ENCODE data around the gene KIAA0408.

The KIAA0408 gene

DNA sequence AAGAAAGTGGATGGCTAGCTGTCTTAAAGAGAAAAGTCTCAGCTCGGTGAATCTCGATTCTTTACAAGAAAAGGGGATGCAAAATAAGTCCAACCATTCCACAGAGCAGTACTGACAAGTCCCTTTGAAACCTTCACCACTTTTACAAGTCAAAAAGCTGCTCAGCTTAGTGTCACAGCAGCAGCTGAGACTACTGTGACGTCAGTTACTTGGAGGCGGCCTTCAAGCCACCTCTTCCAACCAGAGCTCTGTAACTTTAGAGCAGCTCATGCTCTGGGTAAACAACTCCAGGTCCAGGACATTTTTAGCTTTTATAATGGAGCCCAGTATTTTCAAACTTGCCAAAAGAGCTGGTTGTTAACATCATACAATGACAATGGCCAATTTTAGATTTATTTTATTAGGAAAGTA is at the start of gene KIAA0408:
Gene KIAA0408, minus strand, starts transcription at position 159 of the 411 bp plus-strand sequence. CDS start 5,408 bp downstream, outside the sequence.
- Histone ChIP-seq H3K27ac (ENCODE audit: low read length) (peak within 1 kb of the TSS; percentile 85), H3K4me3 (ENCODE audit: low read depth in 1 of 2, low read length in 2 of 2) (peak within 1 kb of the TSS; percentile 56 to 74), H3K27me3 (ENCODE audit: low read depth, low read length) (no peaks in the 10 kb centered on the region), H3K4me1 (ENCODE audit: control insufficient read depth in 1 of 2, insufficient read depth in 2 of 2, low read length in 2 of 2) (peaks cover 0 to 28% of the 10 kb centered on the region in 2 donors), H3K9me3 (ENCODE audit: control insufficient read depth in 1 of 2, low read length in 2 of 2) (no peaks in the 10 kb centered on the region), H3K36me3 (ENCODE audit: control insufficient read depth in 1 of 2, insufficient read depth in 2 of 2, low read length in 2 of 2) (no peaks in the 10 kb centered on the region)

DNA sequence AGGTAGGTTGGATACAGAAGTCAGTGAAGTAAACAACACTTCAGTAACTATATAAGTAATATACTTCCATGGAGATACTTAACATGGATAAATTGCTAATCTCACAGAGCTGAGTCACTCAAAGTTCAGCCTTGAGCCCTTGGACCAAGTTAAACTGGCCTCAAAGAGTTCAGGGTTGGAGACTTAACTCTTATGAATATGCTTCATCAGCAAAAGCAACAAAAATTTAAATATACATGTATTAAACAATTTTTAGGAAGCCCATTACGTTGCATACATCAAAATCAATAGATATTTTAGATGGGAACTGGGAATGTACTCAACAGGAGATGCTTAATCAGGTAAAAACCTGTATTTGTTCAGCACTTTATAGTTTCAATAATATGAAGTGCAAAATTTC is 47.7 kb upstream of the KIAA0408 start:
- Histone ChIP-seq H3K27ac (ENCODE audit: low read length) (no peak overlapping the region), H3K4me3 (ENCODE audit: low read depth in 1 of 2, low read length in 2 of 2) (no peak overlapping the region), H3K4me1 (ENCODE audit: control insufficient read depth in 1 of 2, insufficient read depth in 2 of 2, low read length in 2 of 2) (no peaks in the 10 kb centered on the region), H3K9me3 (ENCODE audit: control insufficient read depth in 1 of 2, low read length in 2 of 2) (no peaks in the 10 kb centered on the region), H3K36me3 (ENCODE audit: control insufficient read depth in 1 of 2, insufficient read depth in 2 of 2, low read length in 2 of 2) (peaks cover 0 to 3% of the 10 kb centered on the region in 2 donors), H3K27me3 (ENCODE audit: low read depth, low read length) (no peaks in the 10 kb centered on the region)

DNA sequence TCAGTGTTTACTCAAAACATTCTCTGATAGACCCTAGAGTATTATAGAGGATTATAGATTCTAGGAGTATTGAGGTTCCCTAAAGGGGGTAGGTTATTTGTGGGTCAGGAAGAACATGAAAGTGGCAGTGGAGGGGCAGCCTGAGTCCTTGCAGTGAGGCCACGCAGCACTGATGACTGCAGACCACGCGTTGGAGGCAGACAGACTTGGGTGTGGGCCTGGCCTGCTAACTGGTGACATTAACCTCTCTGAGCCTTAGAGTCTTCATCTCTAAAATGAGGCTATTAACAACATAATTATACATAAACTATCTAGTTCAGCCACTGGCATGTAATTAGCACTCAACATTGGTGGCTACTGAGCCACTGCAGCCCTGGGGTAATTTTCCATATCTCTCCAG is 43.8 kb upstream of the KIAA0408 start:
- H3K9me3 ChIP-seq (ENCODE audit: control insufficient read depth in 1 of 2, low read length in 2 of 2): no peaks in the 10 kb centered on the region
- no peaks in the 10 kb centered on the region for H3K27me3 ChIP-seq (ENCODE audit: low read depth, low read length)

DNA sequence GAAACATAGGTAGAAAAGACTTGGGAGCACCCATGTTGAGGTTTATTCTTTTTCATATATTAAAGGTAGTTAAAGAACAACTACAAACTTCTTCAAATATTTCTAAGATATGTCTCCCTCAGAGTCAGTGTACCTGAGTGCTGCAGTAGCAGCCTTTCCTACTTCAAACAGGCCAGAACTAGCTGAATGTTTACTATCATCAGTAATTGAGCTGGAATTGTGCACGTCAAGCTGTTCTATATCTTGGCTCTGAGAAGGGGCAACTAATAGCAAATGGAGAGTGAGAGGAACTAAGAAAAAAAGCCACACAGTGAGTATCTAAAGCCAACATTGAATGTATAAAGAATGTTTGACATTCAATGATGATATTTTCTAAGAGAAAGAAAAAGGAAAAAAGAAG is 38.2 kb upstream of the KIAA0408 start:
- Histone ChIP-seq H3K4me1 (ENCODE audit: control insufficient read depth in 1 of 2, insufficient read depth in 2 of 2, low read length in 2 of 2) (no peaks in the 10 kb centered on the region), H3K36me3 (ENCODE audit: control insufficient read depth in 1 of 2, insufficient read depth in 2 of 2, low read length in 2 of 2) (no peaks in the 10 kb centered on the region), H3K27me3 (ENCODE audit: low read depth, low read length) (no peaks in the 10 kb centered on the region), H3K27ac (ENCODE audit: low read length) (no peak overlapping the region), H3K9me3 (ENCODE audit: control insufficient read depth in 1 of 2, low read length in 2 of 2) (no peaks in the 10 kb centered on the region), H3K4me3 (ENCODE audit: low read depth in 1 of 2, low read length in 2 of 2) (no peak overlapping the region)

More for the DNA sequence above, 43.8 kb upstream of the KIAA0408 start:
- Histone ChIP-seq H3K27ac (ENCODE audit: low read length) (no peak overlapping the region), H3K36me3 (ENCODE audit: control insufficient read depth in 1 of 2, insufficient read depth in 2 of 2, low read length in 2 of 2) (no peaks in the 10 kb centered on the region), H3K4me3 (ENCODE audit: low read depth in 1 of 2, low read length in 2 of 2) (no peak overlapping the region), H3K4me1 (ENCODE audit: control insufficient read depth in 1 of 2, insufficient read depth in 2 of 2, low read length in 2 of 2) (no peaks in the 10 kb centered on the region)

DNA sequence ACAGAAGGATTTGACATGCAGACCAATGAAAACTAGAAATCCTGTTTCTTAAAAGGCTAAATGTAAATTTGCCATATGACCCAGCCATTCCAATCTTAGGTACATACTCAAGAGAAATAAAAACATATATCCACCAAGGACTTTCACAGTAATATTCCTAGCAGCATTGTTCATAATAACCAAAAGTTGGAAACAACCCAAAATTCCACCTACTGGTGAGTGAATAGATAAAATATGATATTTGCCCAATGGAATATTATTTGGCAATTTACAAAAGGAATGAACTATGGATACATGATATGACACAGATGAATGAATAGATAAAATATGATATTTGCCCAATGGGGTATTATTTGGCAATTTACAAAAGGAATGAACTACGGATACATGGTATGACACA is 37.3 kb upstream of the KIAA0408 start:
- no peaks in the 10 kb centered on the region for H3K9me3 ChIP-seq (ENCODE audit: control insufficient read depth in 1 of 2, low read length in 2 of 2)
- H3K36me3 ChIP-seq (ENCODE audit: control insufficient read depth in 1 of 2, insufficient read depth in 2 of 2, low read length in 2 of 2): no peaks in the 10 kb centered on the region
- H3K27me3 ChIP-seq (ENCODE audit: low read depth, low read length): no peaks in the 10 kb centered on the region
- no peaks in the 10 kb centered on the region for H3K4me1 ChIP-seq (ENCODE audit: control insufficient read depth in 1 of 2, insufficient read depth in 2 of 2, low read length in 2 of 2)
- no peak overlapping the region for H3K4me3 ChIP-seq (ENCODE audit: low read depth in 1 of 2, low read length in 2 of 2)
- H3K27ac ChIP-seq (ENCODE audit: low read length): no peak overlapping the region

DNA sequence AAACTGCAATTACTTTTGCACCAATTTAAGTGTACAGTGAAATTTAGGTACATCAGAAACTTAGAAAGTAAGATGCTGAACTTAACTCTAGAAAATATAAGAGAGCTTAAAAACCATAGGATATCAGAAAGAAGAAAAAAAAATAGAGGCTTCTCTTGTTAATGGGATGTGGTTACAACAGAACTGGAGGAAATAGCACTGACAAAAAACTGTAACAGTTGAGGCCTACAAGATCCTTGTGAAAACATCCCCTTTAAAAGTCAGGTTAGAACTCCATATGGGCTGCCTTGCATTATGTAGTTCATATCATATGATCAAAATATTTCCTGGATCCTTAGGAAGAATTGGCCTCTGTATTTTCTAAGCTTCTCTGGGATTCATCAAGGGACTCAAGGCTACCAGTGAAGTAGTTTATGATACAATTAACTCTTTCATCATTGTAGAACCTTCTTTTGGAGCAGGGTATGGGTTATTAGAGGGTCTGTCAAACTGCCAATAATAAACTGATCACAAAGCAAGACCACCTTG is 35.1 kb upstream of the KIAA0408 start:
- Histone ChIP-seq H3K4me3 (ENCODE audit: low read depth in 1 of 2, low read length in 2 of 2) (no peak overlapping the region), H3K9me3 (ENCODE audit: control insufficient read depth in 1 of 2, low read length in 2 of 2) (no peaks in the 10 kb centered on the region), H3K36me3 (ENCODE audit: control insufficient read depth in 1 of 2, insufficient read depth in 2 of 2, low read length in 2 of 2) (no peaks in the 10 kb centered on the region), H3K4me1 (ENCODE audit: control insufficient read depth in 1 of 2, insufficient read depth in 2 of 2, low read length in 2 of 2) (no peaks in the 10 kb centered on the region), H3K27me3 (ENCODE audit: low read depth, low read length) (no peaks in the 10 kb centered on the region), H3K27ac (ENCODE audit: low read length) (no peak overlapping the region)

DNA sequence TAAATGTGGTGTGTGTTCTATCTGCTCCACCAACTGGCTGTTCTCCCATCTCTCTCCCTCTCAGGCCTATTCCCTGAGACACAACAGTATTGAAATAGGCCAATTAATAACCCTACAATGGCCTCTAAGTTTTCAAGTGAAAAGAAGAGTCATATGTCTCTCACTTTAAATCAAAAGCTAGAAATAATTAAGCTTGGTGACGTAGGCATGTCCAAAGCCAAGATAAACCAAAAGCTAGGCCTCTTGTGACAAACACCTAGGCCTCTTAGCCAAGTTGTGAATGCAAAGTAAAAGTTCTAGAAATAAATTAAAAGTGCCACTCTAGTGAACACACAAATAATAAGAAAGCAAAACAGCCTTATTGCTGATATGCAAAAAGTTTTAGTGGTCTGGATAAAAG is 30.1 kb upstream of the KIAA0408 start:
- no peak overlapping the region for H3K4me3 ChIP-seq (ENCODE audit: low read depth in 1 of 2, low read length in 2 of 2)
- no peaks in the 10 kb centered on the region for H3K36me3 ChIP-seq (ENCODE audit: control insufficient read depth in 1 of 2, insufficient read depth in 2 of 2, low read length in 2 of 2)
- H3K4me1 ChIP-seq (ENCODE audit: control insufficient read depth in 1 of 2, insufficient read depth in 2 of 2, low read length in 2 of 2): peaks cover 0 to 6% of the 10 kb centered on the region in 2 donors
- no peaks in the 10 kb centered on the region for H3K27me3 ChIP-seq (ENCODE audit: low read depth, low read length)
- H3K27ac ChIP-seq (ENCODE audit: low read length): no peak overlapping the region
- H3K9me3 ChIP-seq (ENCODE audit: control insufficient read depth in 1 of 2, low read length in 2 of 2): no peaks in the 10 kb centered on the region

DNA sequence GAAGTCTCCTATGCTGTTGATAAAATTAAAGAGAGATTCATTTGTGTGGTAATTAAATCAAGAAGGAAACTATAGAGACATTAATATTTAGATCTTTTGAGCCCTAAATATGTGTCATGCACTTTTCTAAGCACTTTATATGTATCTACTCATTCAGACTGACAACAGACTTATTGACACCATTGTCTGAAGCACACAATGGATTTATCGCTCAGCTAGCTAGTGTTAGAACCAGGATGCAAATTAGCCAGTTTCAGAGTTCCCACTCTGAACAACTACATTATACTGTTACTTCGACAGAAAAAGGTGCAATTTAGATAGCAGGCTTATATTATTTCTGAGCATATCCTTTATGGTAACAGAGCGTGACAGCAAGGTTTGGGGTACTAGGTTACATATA is 27.7 kb upstream of the KIAA0408 start:
- Histone ChIP-seq H3K4me1 (ENCODE audit: control insufficient read depth in 1 of 2, insufficient read depth in 2 of 2, low read length in 2 of 2) (peaks cover 4 to 11% of the 10 kb centered on the region in 2 donors), H3K27ac (ENCODE audit: low read length) (no peak overlapping the region), H3K36me3 (ENCODE audit: control insufficient read depth in 1 of 2, insufficient read depth in 2 of 2, low read length in 2 of 2) (no peaks in the 10 kb centered on the region), H3K27me3 (ENCODE audit: low read depth, low read length) (no peaks in the 10 kb centered on the region), H3K4me3 (ENCODE audit: low read depth in 1 of 2, low read length in 2 of 2) (no peak overlapping the region), H3K9me3 (ENCODE audit: control insufficient read depth in 1 of 2, low read length in 2 of 2) (no peaks in the 10 kb centered on the region)

DNA sequence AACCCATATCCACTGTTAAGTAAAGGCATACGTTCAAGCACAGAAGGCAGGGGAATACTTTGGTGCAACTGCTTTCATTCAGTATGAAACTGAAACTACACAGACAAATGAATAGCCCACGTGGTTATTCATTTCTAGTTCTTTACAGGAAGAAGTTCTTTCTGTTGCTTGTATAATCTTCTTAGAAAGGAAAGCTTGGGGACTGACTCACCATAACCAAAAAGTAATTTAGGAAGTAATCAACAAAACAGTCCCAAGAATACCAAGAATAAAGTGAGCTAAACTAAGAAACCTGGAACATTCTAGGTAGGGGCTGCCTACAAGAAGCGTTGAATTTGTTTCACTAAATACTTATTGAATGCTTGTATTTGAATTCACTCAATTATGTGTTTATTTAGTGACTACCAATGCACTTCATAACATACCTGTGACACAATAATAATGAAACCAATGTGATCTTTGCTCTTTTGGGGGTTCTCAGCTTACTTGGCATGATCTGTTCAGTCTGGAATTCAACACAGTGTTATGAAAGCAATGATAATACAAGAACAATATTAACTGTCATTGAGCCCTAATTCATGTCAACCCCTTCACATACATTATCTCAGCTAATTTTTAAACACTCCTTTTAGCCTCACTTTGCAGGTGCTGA is 25.1 kb upstream of the KIAA0408 start:
- peak overlapping the region in 1 of 2 donors; percentile 14 for H3K4me3 ChIP-seq (ENCODE audit: low read depth in 1 of 2, low read length in 2 of 2)
- peaks cover 4 to 11% of the 10 kb centered on the region in 2 donors for H3K4me1 ChIP-seq (ENCODE audit: control insufficient read depth in 1 of 2, insufficient read depth in 2 of 2, low read length in 2 of 2)
- H3K36me3 ChIP-seq (ENCODE audit: control insufficient read depth in 1 of 2, insufficient read depth in 2 of 2, low read length in 2 of 2): no peaks in the 10 kb centered on the region
- no peaks in the 10 kb centered on the region for H3K27me3 ChIP-seq (ENCODE audit: low read depth, low read length)
- no peaks in the 10 kb centered on the region for H3K9me3 ChIP-seq (ENCODE audit: control insufficient read depth in 1 of 2, low read length in 2 of 2)
- peak overlapping the region; percentile 10 for H3K27ac ChIP-seq (ENCODE audit: low read length)

DNA sequence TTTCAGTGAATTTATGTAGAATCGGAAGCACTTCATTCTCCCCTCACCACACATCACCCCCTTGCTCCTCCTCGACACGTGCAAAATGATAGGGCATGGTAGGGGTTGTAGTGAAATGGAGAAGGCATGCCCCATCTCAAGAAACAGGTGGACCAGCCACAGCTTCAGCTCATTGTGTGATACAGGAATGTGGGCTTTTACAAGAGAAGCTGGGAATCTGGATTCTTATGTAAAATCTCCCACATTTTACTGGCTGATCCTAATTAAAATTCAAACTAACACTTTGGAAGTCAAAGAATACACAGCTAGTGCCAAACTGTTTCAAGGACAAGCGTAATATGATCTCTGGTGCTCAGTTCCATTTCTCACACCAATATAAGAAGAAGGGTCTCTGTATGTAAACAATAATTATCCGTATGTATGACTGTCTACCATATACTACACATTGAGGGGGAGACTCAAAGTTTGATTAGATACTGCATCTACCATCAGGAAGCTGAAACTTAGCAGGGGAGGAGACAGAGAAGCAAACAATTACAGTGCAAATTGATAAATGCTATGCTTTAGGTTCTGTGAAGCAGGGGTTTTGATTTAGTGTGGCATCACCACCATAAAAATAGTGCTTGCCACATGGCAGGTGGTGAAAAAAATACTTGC is 24.3 kb upstream of the KIAA0408 start:
- no peaks in the 10 kb centered on the region for H3K27me3 ChIP-seq (ENCODE audit: low read depth, low read length)
- no peaks in the 10 kb centered on the region for H3K36me3 ChIP-seq (ENCODE audit: control insufficient read depth in 1 of 2, insufficient read depth in 2 of 2, low read length in 2 of 2)
- H3K4me3 ChIP-seq (ENCODE audit: low read depth in 1 of 2, low read length in 2 of 2): peak overlapping the region in 1 of 2 donors; percentile 14
- H3K9me3 ChIP-seq (ENCODE audit: control insufficient read depth in 1 of 2, low read length in 2 of 2): no peaks in the 10 kb centered on the region
- peaks cover 4 to 11% of the 10 kb centered on the region in 2 donors for H3K4me1 ChIP-seq (ENCODE audit: control insufficient read depth in 1 of 2, insufficient read depth in 2 of 2, low read length in 2 of 2)
- peak overlapping the region; percentile 10 for H3K27ac ChIP-seq (ENCODE audit: low read length)

DNA sequence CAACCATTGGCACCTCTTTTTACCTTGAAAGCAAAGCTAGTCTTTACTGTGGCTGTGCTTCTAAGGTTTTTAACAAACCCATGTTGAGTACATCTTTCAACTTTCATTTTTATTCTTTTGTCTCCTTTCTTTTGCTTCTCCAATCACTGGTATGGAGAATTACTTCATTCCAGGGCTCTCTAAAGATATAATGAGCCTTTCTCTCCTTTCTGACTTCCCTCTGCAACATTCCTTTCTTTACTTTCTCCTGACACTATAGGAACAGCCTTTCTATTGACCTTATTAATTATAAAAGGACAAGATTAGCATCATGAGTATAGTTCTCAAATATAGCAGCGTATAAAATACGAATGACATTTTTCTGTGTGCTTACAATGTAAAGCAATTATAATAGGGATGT is 23.1 kb upstream of the KIAA0408 start:
- no peak overlapping the region for H3K27ac ChIP-seq (ENCODE audit: low read length)
- no peaks in the 10 kb centered on the region for H3K36me3 ChIP-seq (ENCODE audit: control insufficient read depth in 1 of 2, insufficient read depth in 2 of 2, low read length in 2 of 2)
- no peak overlapping the region for H3K4me3 ChIP-seq (ENCODE audit: low read depth in 1 of 2, low read length in 2 of 2)
- no peaks in the 10 kb centered on the region for H3K9me3 ChIP-seq (ENCODE audit: control insufficient read depth in 1 of 2, low read length in 2 of 2)
- peaks cover 4 to 11% of the 10 kb centered on the region in 2 donors for H3K4me1 ChIP-seq (ENCODE audit: control insufficient read depth in 1 of 2, insufficient read depth in 2 of 2, low read length in 2 of 2)
- no peaks in the 10 kb centered on the region for H3K27me3 ChIP-seq (ENCODE audit: low read depth, low read length)
